ENCODE results near the gene STRN3. TPM values are rescaled to one million over a fixed set of nuclear protein-coding genes. Genes with fewer than 3 reads are reported as not detected.

STRN3 gene
- total RNA-seq, 1 donor from 2014 or later, result 39.5 TPM

DNA sequence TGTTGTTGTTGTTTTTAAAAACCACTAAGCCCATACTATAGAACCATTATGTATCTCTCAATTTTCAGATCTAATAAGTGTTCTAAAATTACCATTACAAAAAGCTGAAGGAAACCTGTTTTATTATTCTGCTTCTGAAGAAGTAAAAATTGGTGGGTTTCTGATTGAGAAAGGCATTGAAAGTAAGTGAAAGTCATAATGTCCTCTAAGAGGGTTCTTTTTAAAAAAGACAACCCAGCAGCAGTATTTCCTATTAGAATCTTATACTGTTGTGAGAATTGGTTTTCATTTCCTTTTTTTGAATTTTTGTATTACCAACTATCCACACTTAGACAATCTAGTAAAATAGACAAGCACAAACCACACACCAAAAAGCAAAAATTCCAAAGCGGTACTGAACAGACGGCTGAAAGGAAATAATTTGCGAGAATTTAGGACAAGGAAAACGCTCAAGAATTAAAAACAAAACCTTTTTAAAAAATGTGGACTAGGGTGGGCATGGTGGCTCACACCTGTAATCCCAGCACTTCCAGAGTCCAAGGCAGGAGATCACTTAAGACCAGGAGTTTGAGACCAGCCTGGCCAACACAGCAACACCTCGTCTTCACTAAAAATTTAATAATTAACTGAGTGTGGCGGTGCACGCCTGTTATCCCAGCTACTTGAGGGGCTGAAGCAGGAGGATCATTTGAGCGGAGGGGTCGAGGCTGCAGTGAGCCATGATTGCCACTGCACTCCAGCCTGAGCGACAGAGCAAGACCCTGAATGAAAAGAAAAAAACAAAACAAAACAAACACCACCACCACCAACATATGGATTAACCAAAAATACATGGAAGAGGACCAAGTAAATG is 67.4 kb downstream of the STRN3 start:
- Mint-ChIP-seq H3K4me3 (ENCODE audit: unreplicated experiment) (no peak overlapping the region), H3K27ac (ENCODE audit: unreplicated experiment) (no peak overlapping the region), H3K36me3 (ENCODE audit: low read depth) (peaks cover 2% of the 10 kb centered on the region), H3K9me3 (ENCODE audit: low read depth) (no peaks in the 10 kb centered on the region), H3K27me3 (ENCODE audit: low read depth) (no peaks in the 10 kb centered on the region), H3K4me1 (ENCODE audit: low read depth) (peaks cover 33% of the 10 kb centered on the region)
- DNase-seq (ENCODE audit: low spot score), result no peak
- TF ChIP-seq, protein P1, sequence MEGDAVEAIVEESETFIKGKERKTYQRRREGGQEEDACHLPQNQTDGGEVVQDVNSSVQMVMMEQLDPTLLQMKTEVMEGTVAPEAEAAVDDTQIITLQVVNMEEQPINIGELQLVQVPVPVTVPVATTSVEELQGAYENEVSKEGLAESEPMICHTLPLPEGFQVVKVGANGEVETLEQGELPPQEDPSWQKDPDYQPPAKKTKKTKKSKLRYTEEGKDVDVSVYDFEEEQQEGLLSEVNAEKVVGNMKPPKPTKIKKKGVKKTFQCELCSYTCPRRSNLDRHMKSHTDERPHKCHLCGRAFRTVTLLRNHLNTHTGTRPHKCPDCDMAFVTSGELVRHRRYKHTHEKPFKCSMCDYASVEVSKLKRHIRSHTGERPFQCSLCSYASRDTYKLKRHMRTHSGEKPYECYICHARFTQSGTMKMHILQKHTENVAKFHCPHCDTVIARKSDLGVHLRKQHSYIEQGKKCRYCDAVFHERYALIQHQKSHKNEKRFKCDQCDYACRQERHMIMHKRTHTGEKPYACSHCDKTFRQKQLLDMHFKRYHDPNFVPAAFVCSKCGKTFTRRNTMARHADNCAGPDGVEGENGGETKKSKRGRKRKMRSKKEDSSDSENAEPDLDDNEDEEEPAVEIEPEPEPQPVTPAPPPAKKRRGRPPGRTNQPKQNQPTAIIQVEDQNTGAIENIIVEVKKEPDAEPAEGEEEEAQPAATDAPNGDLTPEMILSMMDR (IDR thresholded peaks at IDR 0.05), result no peak

DNA sequence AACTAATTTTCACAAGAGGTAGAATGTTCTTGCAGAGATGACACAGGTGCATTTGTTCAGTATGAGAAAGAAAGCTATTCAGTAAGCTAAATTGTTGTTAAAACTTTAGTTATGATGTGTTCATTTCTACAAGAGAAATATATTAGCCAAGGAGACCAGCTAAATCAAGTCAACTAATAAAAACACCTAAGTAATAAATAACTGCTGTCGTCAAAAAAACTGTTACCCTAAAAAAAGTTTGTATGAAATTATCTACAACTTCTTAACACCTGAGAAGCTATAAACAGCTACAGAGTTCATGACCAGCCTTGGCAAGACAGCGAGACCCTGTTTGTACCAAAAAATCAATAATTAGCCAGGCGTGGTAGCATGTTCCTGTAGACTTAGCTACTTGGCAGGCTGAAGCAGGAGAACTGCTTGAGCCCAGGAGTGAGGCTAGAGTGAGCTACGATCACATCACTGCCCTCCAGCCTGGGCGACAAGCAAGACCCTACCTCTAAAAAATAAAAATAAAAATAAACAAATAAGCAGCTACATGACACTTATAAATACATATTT is 68.3 kb downstream of the STRN3 start:
- H3K4me1 Mint-ChIP-seq (ENCODE audit: low read depth), result peaks cover 33% of the 10 kb centered on the region
- H3K27me3 Mint-ChIP-seq (ENCODE audit: low read depth), result no peaks in the 10 kb centered on the region
- peaks cover under 1% of the 10 kb centered on the region for H3K36me3 Mint-ChIP-seq (ENCODE audit: low read depth)
- no peaks in the 10 kb centered on the region for H3K9me3 Mint-ChIP-seq (ENCODE audit: low read depth)
- no peak overlapping the region for H3K4me3 Mint-ChIP-seq (ENCODE audit: unreplicated experiment)
- TF ChIP-seq, protein P1 (IDR thresholded peaks at IDR 0.05), result no peak
- peak overlapping the region; percentile 6 for H3K27ac Mint-ChIP-seq (ENCODE audit: unreplicated experiment)
- no peak for DNase-seq (ENCODE audit: low spot score)

DNA sequence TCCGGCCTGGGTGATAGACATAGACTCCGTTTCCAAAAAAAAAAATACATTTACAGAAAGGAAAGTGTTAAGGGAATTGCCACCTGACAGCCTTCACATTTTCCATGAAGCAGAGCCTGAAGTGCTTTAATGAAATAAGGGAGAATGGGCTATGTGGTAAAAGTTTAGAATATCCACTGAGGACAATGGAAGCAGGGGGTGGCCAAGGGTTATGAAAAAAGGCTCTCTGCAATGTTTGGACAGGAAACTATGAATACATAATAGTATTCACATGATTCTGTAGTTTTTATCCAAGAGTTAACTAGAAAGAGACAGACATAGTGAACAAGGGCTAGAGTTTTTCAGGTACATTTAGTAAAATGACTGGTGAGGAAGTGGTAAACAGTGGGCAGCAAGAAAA is 76.5 kb downstream of the STRN3 start:
- Mint-ChIP-seq H3K4me1 (ENCODE audit: low read depth) (peaks cover 20% of the 10 kb centered on the region), H3K27ac (ENCODE audit: unreplicated experiment) (peak overlapping the region; percentile 49), H3K9me3 (ENCODE audit: low read depth) (no peaks in the 10 kb centered on the region), H3K4me3 (ENCODE audit: unreplicated experiment) (no peak overlapping the region), H3K27me3 (ENCODE audit: low read depth) (no peaks in the 10 kb centered on the region), H3K36me3 (ENCODE audit: low read depth) (peaks cover 18% of the 10 kb centered on the region)
- DNase-seq (ENCODE audit: low spot score), result no peak
- TF ChIP-seq, protein P1 (IDR thresholded peaks at IDR 0.05), result no peak

DNA sequence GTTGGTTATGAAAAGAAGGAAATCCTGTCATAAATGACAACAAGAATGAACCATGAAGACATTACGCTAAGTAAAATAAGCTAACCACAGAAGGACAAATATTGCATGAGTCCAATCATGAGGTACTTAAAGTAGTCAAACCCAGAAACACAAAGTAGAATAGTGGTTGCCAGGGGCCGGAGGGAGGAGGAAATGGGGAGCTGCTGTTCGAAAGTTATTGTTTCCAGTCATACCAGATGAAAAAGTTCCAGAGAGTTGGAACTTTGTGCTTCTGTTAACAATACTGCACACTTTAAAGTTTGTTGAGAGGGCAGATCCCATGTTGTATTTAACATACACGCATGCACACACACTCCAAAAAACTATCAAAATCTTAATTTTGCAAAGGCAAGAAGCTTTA is 82.5 kb downstream of the STRN3 start:
- DNase-seq (ENCODE audit: low spot score), result no peak
- Mint-ChIP-seq H3K27me3 (ENCODE audit: low read depth) (no peaks in the 10 kb centered on the region), H3K27ac (ENCODE audit: unreplicated experiment) (no peak overlapping the region), H3K9me3 (ENCODE audit: low read depth) (peaks cover 5% of the 10 kb centered on the region), H3K4me1 (ENCODE audit: low read depth) (peaks cover 32% of the 10 kb centered on the region), H3K36me3 (ENCODE audit: low read depth) (peaks cover 24% of the 10 kb centered on the region), H3K4me3 (ENCODE audit: unreplicated experiment) (no peak overlapping the region)
- TF ChIP-seq, protein P1 (IDR thresholded peaks at IDR 0.05), result no peak

DNA sequence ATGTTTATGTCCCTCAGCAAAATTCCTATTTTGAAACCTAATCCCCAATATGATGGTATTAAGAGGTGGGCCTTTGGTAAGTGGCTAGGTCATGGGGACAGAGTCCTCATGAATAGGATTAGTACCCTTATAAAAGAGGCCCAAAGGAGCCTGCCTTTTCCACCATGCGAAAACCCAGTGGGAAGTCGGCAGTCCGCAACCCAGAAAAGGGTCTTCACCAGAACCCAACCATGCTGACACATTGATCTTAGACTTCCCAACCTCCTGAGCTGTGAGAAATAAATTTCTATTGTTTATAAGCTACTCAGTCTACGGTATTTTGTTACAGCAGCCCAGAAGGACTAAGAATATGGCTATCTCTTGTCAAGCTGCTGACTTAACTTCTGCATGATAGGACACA is 85.3 kb downstream of the STRN3 start:
- TF ChIP-seq, protein P1 (IDR thresholded peaks at IDR 0.05), result no peak
- H3K9me3 Mint-ChIP-seq (ENCODE audit: low read depth), result peaks cover 5% of the 10 kb centered on the region
- no peaks in the 10 kb centered on the region for H3K27me3 Mint-ChIP-seq (ENCODE audit: low read depth)
- H3K4me3 Mint-ChIP-seq (ENCODE audit: unreplicated experiment), result no peak overlapping the region
- H3K36me3 Mint-ChIP-seq (ENCODE audit: low read depth), result peaks cover 16% of the 10 kb centered on the region
- no peak for DNase-seq (ENCODE audit: low spot score)
- H3K4me1 Mint-ChIP-seq (ENCODE audit: low read depth), result peaks cover 35% of the 10 kb centered on the region
- H3K27ac Mint-ChIP-seq (ENCODE audit: unreplicated experiment), result no peak overlapping the region

Data from chondrocyte (in vitro differentiated cells).